HG03469 (cell line): ENCODE data around the gene HLA-F.

Source experiments
- ATAC-seq: cut with Tn5 transposase; IDR thresholded peaks from one replicate; pipeline ENCODE4 v1.9.1; 2021; ENCODE audit warnings: mild to moderate bottlenecking, moderate library complexity, moderate number of reproducible peaks; ENCODE audit not compliant: unreplicated experiment

Gene HLA-F

DNA sequence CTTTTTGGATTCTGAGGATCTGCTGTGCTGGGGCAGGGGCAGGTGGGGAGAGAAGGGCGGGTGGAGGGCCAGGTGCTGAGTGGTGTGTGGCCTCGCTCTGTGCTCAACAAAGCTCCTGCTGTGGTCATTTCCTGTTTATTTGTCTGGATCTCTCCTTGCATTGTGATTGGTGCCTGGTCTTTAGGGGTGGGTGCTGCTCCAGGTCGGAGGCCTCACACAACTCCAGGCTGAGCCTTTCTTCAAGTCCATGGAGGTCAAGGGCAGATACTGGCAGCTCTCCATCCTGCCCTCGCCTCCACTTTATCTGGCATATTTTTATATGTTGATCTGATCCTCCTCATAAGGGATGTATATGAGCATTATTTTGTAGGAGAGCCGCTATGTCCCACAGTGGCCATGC, 36.2 kb downstream of the HLA-F start:
- no peak for ATAC-seq

DNA sequence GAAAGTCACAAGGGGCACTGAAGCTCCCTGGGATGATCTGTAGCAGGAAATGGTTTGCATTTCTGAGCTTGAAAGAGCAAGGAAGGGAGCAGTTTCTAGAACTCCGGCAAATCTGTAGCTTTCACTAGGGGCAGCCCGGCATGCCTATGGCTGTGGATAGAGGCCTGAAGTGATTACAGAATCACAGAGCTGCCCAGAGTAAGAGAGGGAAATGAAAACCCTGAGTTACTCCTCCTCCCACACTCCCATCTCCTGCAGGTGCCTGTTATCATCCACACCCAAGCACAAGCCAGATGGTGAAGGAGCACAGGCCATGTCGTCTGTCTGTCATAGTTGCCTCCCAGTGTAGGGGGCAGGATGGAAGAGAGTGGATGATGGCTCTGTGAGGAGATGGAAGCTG, 37.1 kb downstream of the HLA-F start:
- no peak for ATAC-seq

DNA sequence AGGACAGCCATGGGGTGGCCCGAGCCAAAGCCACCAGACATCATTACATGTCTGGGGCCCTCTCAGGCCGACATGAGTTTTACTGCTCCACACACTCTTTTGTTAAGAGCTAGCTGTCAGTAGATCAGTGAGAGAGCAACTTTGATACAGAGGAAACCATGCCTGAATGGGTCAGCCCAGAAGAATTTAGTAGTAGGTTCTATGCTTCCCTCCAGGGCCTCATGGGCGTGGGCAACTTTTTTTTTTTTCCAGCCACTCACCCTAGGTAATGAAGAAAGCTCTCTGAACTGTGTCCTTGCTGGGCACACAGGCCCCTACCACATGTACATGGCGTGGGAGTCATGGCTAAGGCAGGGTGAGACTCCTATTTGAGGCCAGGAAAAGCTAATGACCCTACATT, 38.8 kb downstream of the HLA-F start:
- no peak for ATAC-seq

DNA sequence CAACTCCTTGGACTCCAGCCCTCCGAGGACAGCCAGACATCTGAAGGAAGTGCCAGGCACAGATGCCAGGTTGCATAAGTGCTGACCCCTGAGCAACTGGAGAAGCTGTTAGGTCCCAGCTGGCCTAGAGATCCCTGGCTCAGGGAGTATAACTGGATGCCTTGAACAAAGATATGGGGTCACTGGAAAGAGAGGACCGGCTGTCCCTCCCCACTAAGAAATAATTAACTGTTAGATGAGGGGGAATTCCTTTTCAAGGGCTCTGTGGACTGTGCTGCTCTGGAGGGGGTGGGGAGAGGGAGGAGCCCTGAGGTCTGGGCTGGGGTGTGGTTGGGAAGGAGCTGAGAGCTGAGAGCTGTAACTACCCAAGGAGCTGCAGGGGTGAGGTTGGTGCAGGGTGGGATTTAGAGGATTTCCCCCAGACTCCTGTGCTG, 39.6 kb downstream of the HLA-F start:
- no peak for ATAC-seq

DNA sequence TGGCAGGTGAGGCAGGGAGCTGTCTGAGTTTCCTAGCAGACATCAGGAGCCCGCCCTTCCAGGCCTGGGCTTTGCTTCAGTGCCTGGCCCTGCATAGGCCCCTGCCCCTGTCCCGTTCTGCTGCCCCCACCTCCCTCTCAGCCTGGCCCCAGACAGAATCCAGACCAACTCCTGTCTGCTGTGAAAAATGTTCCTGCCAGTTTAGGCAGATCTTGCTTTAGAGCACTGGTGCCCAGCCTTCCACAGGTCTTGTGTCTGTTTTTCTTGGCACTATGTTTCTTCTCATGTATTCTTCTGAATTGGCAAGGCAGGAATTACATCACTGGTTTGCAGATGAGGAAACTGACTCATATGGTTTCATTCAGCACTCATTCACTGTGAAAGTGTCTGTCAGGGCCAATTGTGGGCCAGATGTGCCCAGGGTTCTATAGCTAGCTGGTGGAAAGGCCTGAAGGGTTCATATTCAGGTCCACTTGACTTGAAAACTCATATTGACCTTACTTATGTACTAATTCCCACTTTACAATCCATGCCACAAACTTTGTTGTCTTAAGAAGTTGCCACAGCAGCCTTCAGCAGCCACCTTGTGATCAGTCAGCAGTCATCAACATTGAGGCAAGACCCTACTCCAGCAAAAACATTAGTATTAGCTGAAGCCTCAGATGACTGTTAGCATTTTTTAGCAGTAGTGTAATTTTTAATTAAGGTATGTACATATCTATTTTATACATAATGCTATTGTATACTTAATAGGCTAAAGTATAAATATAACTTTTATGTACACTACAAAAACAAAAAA, 40.5 kb downstream of the HLA-F start:
- no peak for ATAC-seq

DNA sequence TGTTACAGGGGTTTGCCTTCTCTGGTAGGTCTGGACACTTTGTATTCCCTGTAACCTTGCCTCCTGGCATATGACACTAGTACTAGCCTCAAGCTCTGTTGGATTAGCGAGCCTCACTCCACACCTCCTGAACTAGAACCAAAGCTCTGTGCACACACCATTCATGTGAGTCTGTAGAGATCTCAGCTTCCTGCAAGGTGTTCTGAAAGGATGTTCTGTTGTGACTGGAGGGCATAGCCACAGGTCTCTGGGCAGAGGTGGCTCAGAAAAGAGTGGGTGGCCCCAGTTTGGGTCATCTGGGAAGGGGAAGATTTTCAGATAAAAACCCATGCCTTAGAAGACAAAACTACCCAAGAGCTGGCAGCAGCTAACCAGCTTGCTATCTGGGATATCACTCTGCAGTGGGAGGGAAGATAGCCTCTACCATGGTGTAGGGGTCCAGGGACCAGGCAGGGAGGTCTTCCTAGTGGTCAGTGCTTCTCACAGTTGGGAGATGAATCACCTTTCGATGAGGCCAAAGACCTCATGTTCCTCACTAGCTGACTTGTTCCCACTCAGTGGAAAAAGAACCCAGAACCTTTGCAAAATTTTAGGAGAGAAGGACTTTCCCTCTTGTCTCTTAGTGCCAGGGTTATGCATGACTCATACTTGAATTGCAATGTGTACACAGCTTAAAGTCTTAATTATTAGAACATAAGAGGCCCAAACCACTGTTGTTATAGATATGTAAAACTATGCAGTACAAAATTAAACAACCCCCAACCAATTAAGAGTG, 41.4 kb downstream of the HLA-F start:
- no peak for ATAC-seq

DNA sequence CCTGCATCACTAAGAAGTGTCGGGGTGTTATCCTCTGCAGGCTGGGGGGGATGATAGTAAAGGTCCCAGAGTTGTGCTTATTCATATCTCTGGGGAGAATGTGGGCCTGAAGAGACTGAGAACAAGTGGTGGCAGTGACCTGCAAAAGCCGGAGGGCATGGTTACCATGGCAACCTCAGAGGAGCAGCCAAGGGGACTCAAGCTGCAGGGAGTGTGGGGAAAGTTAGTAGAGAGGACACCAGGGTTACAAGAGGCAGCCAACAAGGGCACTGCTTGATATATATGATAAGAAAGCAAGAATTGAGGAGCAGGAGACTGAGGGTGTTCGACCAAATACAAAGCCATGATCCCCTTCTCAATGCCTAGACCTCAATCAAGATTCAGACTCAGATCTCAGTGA, 46.1 kb downstream of the HLA-F start:
- ATAC-seq, result no peak

DNA sequence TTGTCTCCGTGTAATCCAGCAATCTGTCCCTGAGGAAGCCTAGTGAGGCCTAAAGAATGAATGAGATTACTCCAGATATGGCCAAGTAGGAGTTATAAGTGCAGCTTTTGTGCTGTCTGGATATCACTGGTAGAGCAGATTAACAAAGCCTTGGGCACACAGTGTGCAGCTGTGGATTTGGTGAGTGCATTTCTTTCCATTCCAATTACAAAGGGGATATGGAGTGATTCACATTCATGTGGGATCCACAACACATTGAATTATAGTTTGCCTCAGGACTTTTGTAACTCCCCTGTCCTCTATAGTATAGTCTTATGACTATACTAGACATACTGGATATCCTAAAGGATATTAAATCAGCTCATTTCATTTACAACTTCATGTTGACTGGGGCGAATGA, 47.1 kb downstream of the HLA-F start:
- ATAC-seq, result no peak

DNA sequence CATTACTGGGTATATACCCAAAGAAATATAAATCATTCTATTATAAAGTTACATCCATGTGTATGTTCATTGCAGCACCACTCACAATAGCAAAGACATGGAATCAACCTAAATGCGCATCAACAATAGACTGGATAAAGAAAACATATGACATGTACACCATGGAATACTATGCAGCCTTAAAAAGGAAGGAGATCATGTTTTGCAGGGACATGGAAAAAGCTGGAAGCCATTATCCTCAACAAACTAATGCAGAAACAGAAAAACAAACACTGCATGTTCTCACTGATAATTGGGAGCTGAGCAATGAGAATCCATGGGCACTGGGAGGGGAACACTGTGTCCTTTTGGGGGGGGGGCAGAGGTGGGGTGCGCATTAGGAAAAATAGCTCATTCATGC, 53.5 kb downstream of the HLA-F start:
- ATAC-seq, result no peak
